ENCODE data around the gene PGP.

GRCh38 chr16:2197765-2198164, 16.9 kb downstream of the PGP start:
- no peak for TF ChIP-seq CTCF (conservative IDR thresholded peaks at IDR 0.05 in 1 of 2, IDR thresholded peaks at IDR 0.05 in 1 of 2; ENCODE audit: extremely low read depth in 1 of 2, insufficient read depth in 1 of 2, low read depth in 1 of 2, low read length in 2 of 2)
- no peak for TF ChIP-seq EZH2 (IDR thresholded peaks at IDR 0.05; ENCODE audit: borderline replicate concordance, low read length)

Measured in mammary epithelial cell (primary cell).